HG02970 (cell line): ENCODE results near the gene RALGPS1.
A peak's percentile ranks its signal among the peaks of the same experiment; 100 is the strongest.
"Not testable (repeated sequence)": the region's sequence is repeated elsewhere in the genome, so short reads cannot be mapped to it uniquely, and the experiment has no call there.

Experiments used
- ATAC-seq: cut with Tn5 transposase; IDR thresholded peaks from one replicate; pipeline ENCODE4 v1.9.1; 2021; ENCODE audit warnings: mild to moderate bottlenecking, moderate library complexity, moderate number of reproducible peaks; ENCODE audit not compliant: unreplicated experiment, low FRiP score

Gene RALGPS1

GRCh38 chr9:127162046-127162863, 247.7 kb downstream of the RALGPS1 start:
- ATAC-seq, result no peak

- ATAC-seq, result no peak
These were observed 248.3 kb downstream of the RALGPS1 start for GRCh38 chr9:127162864-127163365.

- no peak for ATAC-seq
These were observed 248.8 kb downstream of the RALGPS1 start for GRCh38 chr9:127163409-127163808.

- ATAC-seq, result no peak
These were observed 250.5 kb downstream of the RALGPS1 start for GRCh38 chr9:127165116-127165515.

GRCh38 chr9:127166111-127166510, 251.5 kb downstream of the RALGPS1 start:
- no peak for ATAC-seq

GRCh38 chr9:127166651-127167524, 252.3 kb downstream of the RALGPS1 start:
- ATAC-seq, result peak; percentile 62

GRCh38 chr9:127167560-127168326, 253.2 kb downstream of the RALGPS1 start:
- no peak for ATAC-seq

- ATAC-seq, result no peak
These were observed 254.4 kb downstream of the RALGPS1 start for GRCh38 chr9:127168756-127169574.

GRCh38 chr9:127169575-127169883, 254.9 kb downstream of the RALGPS1 start:
- ATAC-seq, result no peak

- no peak for ATAC-seq
These were observed 255.5 kb downstream of the RALGPS1 start for GRCh38 chr9:127170103-127170502.

GRCh38 chr9:127170652-127171051, 256.1 kb downstream of the RALGPS1 start:
- no peak for ATAC-seq

- ATAC-seq, result not testable (repeated sequence)
These were observed 256.8 kb downstream of the RALGPS1 start for GRCh38 chr9:127171348-127171747.

- no peak for ATAC-seq
These were observed 257.6 kb downstream of the RALGPS1 start for GRCh38 chr9:127172066-127172707.

- no peak for ATAC-seq
These were observed 258.5 kb downstream of the RALGPS1 start for GRCh38 chr9:127173063-127173462.

GRCh38 chr9:127174386-127175318, 260.1 kb downstream of the RALGPS1 start:
- no peak for ATAC-seq

- ATAC-seq, result no peak
These were observed 260.7 kb downstream of the RALGPS1 start for GRCh38 chr9:127175319-127175715.

GRCh38 chr9:127175764-127176163, 261.2 kb downstream of the RALGPS1 start:
- no peak for ATAC-seq

GRCh38 chr9:127176631-127177030, 262.0 kb downstream of the RALGPS1 start:
- no peak for ATAC-seq
